GM21526 (cell line): Measurements from ENCODE around the gene BABAM2.

Source experiments
- ATAC-seq: cut with Tn5 transposase; IDR thresholded peaks from one replicate; pipeline ENCODE4 v1.9.1; 2021; ENCODE audit warnings: moderate library complexity; ENCODE audit not compliant: unreplicated experiment, low FRiP score

BABAM2 gene

GRCh38 chr2:28175028-28175427 lies 284.5 kb downstream of the BABAM2 start:
- ATAC-seq, result no peak

- no peak for ATAC-seq
Measured at GRCh38 chr2:28178946-28179345, 288.4 kb downstream of the BABAM2 start.

GRCh38 chr2:28181801-28182200 lies 291.3 kb downstream of the BABAM2 start:
- no peak for ATAC-seq

- ATAC-seq, result no peak
Measured at GRCh38 chr2:28182348-28182747, 291.8 kb downstream of the BABAM2 start.

GRCh38 chr2:28185153-28185552 lies 294.6 kb downstream of the BABAM2 start:
- ATAC-seq, result no peak

- ATAC-seq, result no peak
Measured at GRCh38 chr2:28185891-28186290, 295.4 kb downstream of the BABAM2 start.

GRCh38 chr2:28187186-28187585 lies 296.7 kb downstream of the BABAM2 start:
- ATAC-seq, result no peak

- no peak for ATAC-seq
Measured at GRCh38 chr2:28188436-28188835, 297.9 kb downstream of the BABAM2 start.

- no peak for ATAC-seq
Measured at GRCh38 chr2:28193630-28194403, 303.3 kb downstream of the BABAM2 start.

GRCh38 chr2:28199995-28200679 lies 309.6 kb downstream of the BABAM2 start:
- no peak for ATAC-seq

GRCh38 chr2:28201671-28202180 lies 311.2 kb downstream of the BABAM2 start:
- no peak for ATAC-seq

- no peak for ATAC-seq
Measured at GRCh38 chr2:28202719-28203118, 312.2 kb downstream of the BABAM2 start.

GRCh38 chr2:28206762-28207161 lies 316.2 kb downstream of the BABAM2 start:
- no peak for ATAC-seq

GRCh38 chr2:28209261-28209691 lies 318.7 kb downstream of the BABAM2 start:
- ATAC-seq, result no peak

GRCh38 chr2:28209864-28210263 lies 319.3 kb downstream of the BABAM2 start:
- no peak for ATAC-seq

GRCh38 chr2:28210535-28210934 lies 320.0 kb downstream of the BABAM2 start:
- no peak for ATAC-seq

- ATAC-seq, result no peak
Measured at GRCh38 chr2:28216331-28216730, 325.8 kb downstream of the BABAM2 start.

GRCh38 chr2:28217042-28217740 lies 326.7 kb downstream of the BABAM2 start:
- ATAC-seq, result no peak

GRCh38 chr2:28219138-28219537 lies 328.6 kb downstream of the BABAM2 start:
- no peak for ATAC-seq

GRCh38 chr2:28219758-28220368 lies 329.3 kb downstream of the BABAM2 start:
- ATAC-seq, result no peak
